ENCODE results near the gene PHPT1. TPM values are rescaled to one million over a fixed set of nuclear protein-coding genes. Genes with fewer than 3 reads are reported as not detected.
A peak's percentile ranks its signal among the peaks of the same experiment; 100 is the strongest.

The PHPT1 gene
- total and polyA plus RNA-seq, 2 of the 13 experiments (the other 11 are each of a cell fraction or from before 2014, with no cell fraction given): 189 to 192 TPM

DNA sequence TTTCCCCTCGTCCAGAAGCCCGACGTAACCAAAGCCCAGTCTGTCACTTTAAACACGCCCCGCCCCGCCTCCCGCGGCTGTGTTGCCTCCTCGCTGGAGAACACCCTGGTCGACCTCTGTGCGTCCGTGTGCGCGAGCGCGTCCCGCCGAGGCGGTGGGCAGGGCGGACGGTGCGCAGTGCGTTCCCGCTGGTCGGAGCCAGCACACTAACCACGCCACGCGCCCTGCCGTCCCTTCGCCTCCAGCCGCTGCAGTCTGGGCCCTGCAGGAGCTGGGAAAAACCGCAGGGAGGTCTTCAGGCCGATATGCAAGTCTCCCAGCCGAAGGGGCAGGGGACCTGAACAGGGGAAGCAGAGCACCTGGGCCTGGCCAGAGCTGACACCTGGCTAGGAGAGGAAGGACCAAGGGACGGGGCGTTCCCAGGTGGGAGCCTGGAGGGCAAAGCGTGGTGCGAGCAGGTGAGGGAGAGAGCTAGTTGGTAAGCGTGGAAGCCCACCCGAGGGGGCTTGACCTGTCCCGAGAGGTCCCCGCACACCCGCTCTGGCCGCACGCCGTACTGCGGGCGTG is 1.3 kb upstream of the PHPT1 start (continued):
- TF ChIP-seq ZNF674 (CRISPR knock-in tag; IDR thresholded peaks at IDR 0.05; ENCODE audit: low read depth): no peak
- TF ChIP-seq LBX2 (CRISPR knock-in tag; IDR thresholded peaks at IDR 0.05; ENCODE audit: borderline replicate concordance): peak; percentile 89; the same call in 1 of the 2 replicates
- TF ChIP-seq GABPA (IDR thresholded peaks at IDR 0.05; ENCODE audit: low read depth, low read length): no peak
- no peak for TF ChIP-seq GABPA (CRISPR knock-in tag; IDR thresholded peaks at IDR 0.05; ENCODE audit: low read depth)
- TF ChIP-seq BORCS8-MEF2B (CRISPR knock-in tag; IDR thresholded peaks at IDR 0.05): peak; percentile 78
- no peak for TF ChIP-seq ZNF746 (CRISPR knock-in tag; IDR thresholded peaks at IDR 0.05)
- no peak for TF ChIP-seq TRAFD1 (CRISPR knock-in tag; IDR thresholded peaks at IDR 0.05; ENCODE audit: borderline replicate concordance)
- no peak for TF ChIP-seq FOXA3 (CRISPR knock-in tag; IDR thresholded peaks at IDR 0.05)
- no peak for TF ChIP-seq ZBTB8A (CRISPR knock-in tag; IDR thresholded peaks at IDR 0.05; ENCODE audit: borderline replicate concordance, low read depth)
- TF ChIP-seq NFIB (CRISPR knock-in tag; IDR thresholded peaks at IDR 0.05; ENCODE audit: borderline replicate concordance): no peak
- no peak for TF ChIP-seq LCORL (IDR thresholded peaks at IDR 0.05)
- TF ChIP-seq LCORL (CRISPR knock-in tag; IDR thresholded peaks at IDR 0.05): no peak
- TF ChIP-seq ZNF33B (CRISPR knock-in tag; IDR thresholded peaks at IDR 0.05): peak; percentile 75; the same call in 1 of the 2 replicates
- TF ChIP-seq MYNN (CRISPR knock-in tag; IDR thresholded peaks at IDR 0.05; ENCODE audit: low read depth): no peak
- no peak; the same call in 1 of the 2 replicates for TF ChIP-seq CAMTA2 (CRISPR knock-in tag; IDR thresholded peaks at IDR 0.05; ENCODE audit: borderline replicate concordance)
- TF ChIP-seq SPEN (CRISPR knock-in tag; IDR thresholded peaks at IDR 0.05; ENCODE audit: low read depth): no peak
- no peak for TF ChIP-seq AKNA (CRISPR knock-in tag; IDR thresholded peaks at IDR 0.05; ENCODE audit: borderline replicate concordance)
- 0 out of 2 replicates have a peak, but pooled peaks have one; percentile 4 for TF ChIP-seq ZNF576 (CRISPR knock-in tag; IDR thresholded peaks at IDR 0.05)
- TF ChIP-seq HNRNPH1 (optimal IDR thresholded peaks at IDR 0.05; ENCODE audit: low read depth, low read length): no peak
- TF ChIP-seq, protein P1, sequence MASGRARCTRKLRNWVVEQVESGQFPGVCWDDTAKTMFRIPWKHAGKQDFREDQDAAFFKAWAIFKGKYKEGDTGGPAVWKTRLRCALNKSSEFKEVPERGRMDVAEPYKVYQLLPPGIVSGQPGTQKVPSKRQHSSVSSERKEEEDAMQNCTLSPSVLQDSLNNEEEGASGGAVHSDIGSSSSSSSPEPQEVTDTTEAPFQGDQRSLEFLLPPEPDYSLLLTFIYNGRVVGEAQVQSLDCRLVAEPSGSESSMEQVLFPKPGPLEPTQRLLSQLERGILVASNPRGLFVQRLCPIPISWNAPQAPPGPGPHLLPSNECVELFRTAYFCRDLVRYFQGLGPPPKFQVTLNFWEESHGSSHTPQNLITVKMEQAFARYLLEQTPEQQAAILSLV (CRISPR knock-in tag; IDR thresholded peaks at IDR 0.05; ENCODE audit: borderline replicate concordance): 0 out of 2 replicates have a peak, but pooled peaks have one; percentile 3

Data from HepG2 (cell line).